Fibroblast of lung (primary cell): ENCODE data around the gene ENC1. TPM values are rescaled to one million over a fixed set of nuclear protein-coding genes. Genes with fewer than 3 reads are reported as not detected.

ENCODE experiments used
- DNase-seq, 2 donors: peaks; one replicate each; pipeline versions ENCODE4 v3.0.0 to v3.0.0-alpha.2; 2010; ENCODE audit warnings: low read depth in 2 of 2
- H2AFZ ChIP-seq: 2 replicates; pipeline ENCODE4 v1.5.1; 2012; ENCODE audit warnings: low read length, control low read depth, inconsistent platforms
- H3K27ac ChIP-seq: 2 replicates; pipeline ENCODE4 v1.5.1; 2011; ENCODE audit warnings: low read length, control low read depth; ENCODE audit not compliant: insufficient read depth
- H3K27me3 ChIP-seq: 2 replicates; pipeline ENCODE4 v1.5.1; 2011; ENCODE audit warnings: mild to moderate bottlenecking, low read length; ENCODE audit not compliant: control insufficient read depth, insufficient read depth
- H3K36me3 ChIP-seq: 2 replicates; pipeline ENCODE4 v1.5.1; 2011; ENCODE audit warnings: low read length; ENCODE audit not compliant: control insufficient read depth, insufficient read depth
- H3K4me1 ChIP-seq: 2 replicates; pipeline ENCODE4 v1.5.1; 2011; ENCODE audit warnings: low read length; ENCODE audit not compliant: control insufficient read depth, insufficient read depth; ENCODE audit errors: extremely low read depth
- H3K4me2 ChIP-seq: 2 replicates; pipeline ENCODE4 v1.5.1; 2011; ENCODE audit warnings: low read length, control low read depth; ENCODE audit not compliant: insufficient read depth; ENCODE audit errors: extremely low read depth
- H3K4me3 ChIP-seq, 4 experiments: fragments of 200-600 bp in 1 of 4; sonication (generic) in 1 of 4; replicated peaks in 1 of 4; 2 replicates each; pipeline ENCODE4 v1.5.1; 2011 to 2016; ENCODE audit warnings: low read length in 4 of 4, low read depth in 3 of 4, mild to moderate bottlenecking in 3 of 4, control low read depth in 2 of 4, inconsistent platforms in 1 of 4, mixed read lengths in 1 of 4; ENCODE audit not compliant: insufficient read depth in 1 of 4; ENCODE audit errors: control extremely low read depth in 1 of 4
- H3K79me2 ChIP-seq: 2 replicates; pipeline ENCODE4 v1.5.1; 2012; ENCODE audit warnings: mild to moderate bottlenecking, low read length, inconsistent platforms; ENCODE audit not compliant: control insufficient read depth, insufficient read depth
- H3K9ac ChIP-seq: 2 replicates; pipeline ENCODE4 v1.5.1; 2011; ENCODE audit warnings: mild to moderate bottlenecking, low read length, control low read depth; ENCODE audit not compliant: insufficient read depth
- H3K9me3 ChIP-seq: 2 replicates; pipeline ENCODE4 v1.5.1; 2012; ENCODE audit warnings: low read depth, low read length; ENCODE audit not compliant: control insufficient read depth, insufficient read depth
- H4K20me1 ChIP-seq: 2 replicates; pipeline ENCODE4 v1.5.1; 2011; ENCODE audit warnings: low read length; ENCODE audit not compliant: control insufficient read depth, insufficient read depth; ENCODE audit errors: extremely low read depth
- CTCF ChIP-seq, 2 donors: IDR thresholded peaks in 1 of 2; conservative IDR thresholded peaks in 1 of 2; 1 replicate in 1 of 2; 2 replicates in 1 of 2; pipeline ENCODE4 v1.5.1; 2011 to 2012; ENCODE audit warnings: low read length in 2 of 2, control low read depth in 1 of 2, inconsistent platforms in 1 of 2, low read depth in 1 of 2, mild to moderate bottlenecking in 1 of 2
- EZH2 ChIP-seq: IDR thresholded peaks from 2 replicates; pipeline ENCODE4 v1.5.1; 2012; ENCODE audit warnings: low read length, control low read depth, mild to moderate bottlenecking; ENCODE audit errors: missing control alignments
- polyA plus RNA-seq, 2 donors: library from polyadenylated mRNA; depleted of rRNA in 1 of 2; stranded (reverse) in 1 of 2; unstranded in 1 of 2; fragments of >200 nt; gene quantifications; 2 replicates each; pipeline ENCODE4 v1.2.1, GENCODE V29; 2011 to 2012; ENCODE audit warnings: missing spikeins in 1 of 2
- total RNA-seq: library from RNA; depleted of rRNA; stranded (reverse); fragments of >200 nt; gene quantifications from 2 replicates; pipeline ENCODE4 v1.2.1, GENCODE V29; 2014

The ENC1 gene
- total and polyA plus RNA-seq, 2 donors (not counting 1 experiment from before 2014, with no cell fraction given): 3.5 to 15.4 TPM

- Histone ChIP-seq H3K27me3 (no peaks in the 10 kb centered on the region), H3K4me1 (no peaks in the 10 kb centered on the region), H2AFZ (no peak overlapping the region), H3K27ac (no peak overlapping the region), H3K4me2 (no peak overlapping the region), H4K20me1 (no peaks in the 10 kb centered on the region), H3K79me2 (no peaks in the 10 kb centered on the region), H3K9ac (no peak overlapping the region), H3K4me3 (no peak overlapping the region), H3K36me3 (no peaks in the 10 kb centered on the region), H3K9me3 (no peaks in the 10 kb centered on the region)
- no peak for DNase-seq
- TF ChIP-seq EZH2 (no peak), CTCF (conservative IDR thresholded peaks at IDR 0.05 in 1 of 2, IDR thresholded peaks at IDR 0.05 in 1 of 2; ENCODE audit: low read depth in 1 of 2, low read length in 2 of 2) (no peak)
Observed at GRCh38 chr5:74655716-74656115, 15.2 kb upstream of the ENC1 start.

- H3K27ac ChIP-seq: no peak overlapping the region
- H3K9ac ChIP-seq: no peak overlapping the region
- TF ChIP-seq CTCF (conservative IDR thresholded peaks at IDR 0.05 in 1 of 2, IDR thresholded peaks at IDR 0.05 in 1 of 2; ENCODE audit: low read depth in 1 of 2, low read length in 2 of 2): no peak
- H3K4me1 ChIP-seq: no peaks in the 10 kb centered on the region
- no peak overlapping the region for H3K4me3 ChIP-seq
- H4K20me1 ChIP-seq: no peaks in the 10 kb centered on the region
- no peaks in the 10 kb centered on the region for H3K27me3 ChIP-seq
- H3K9me3 ChIP-seq: no peaks in the 10 kb centered on the region
- no peaks in the 10 kb centered on the region for H3K79me2 ChIP-seq
- H2AFZ ChIP-seq: no peak overlapping the region
- DNase-seq: no peak
- H3K36me3 ChIP-seq: no peaks in the 10 kb centered on the region
- H3K4me2 ChIP-seq: no peak overlapping the region
Observed at GRCh38 chr5:74655206-74655605, 14.7 kb upstream of the ENC1 start.

GRCh38 chr5:74653991-74654390 is 13.5 kb upstream of the ENC1 start:
- Histone ChIP-seq H3K9me3 (no peaks in the 10 kb centered on the region), H4K20me1 (no peaks in the 10 kb centered on the region), H3K27ac (no peak overlapping the region), H3K4me3 (no peak overlapping the region), H3K4me1 (no peaks in the 10 kb centered on the region), H3K36me3 (no peaks in the 10 kb centered on the region), H3K79me2 (no peaks in the 10 kb centered on the region), H3K4me2 (no peak overlapping the region), H3K27me3 (no peaks in the 10 kb centered on the region), H2AFZ (no peak overlapping the region), H3K9ac (no peak overlapping the region)
- DNase-seq: no peak
- TF ChIP-seq EZH2 (no peak), CTCF (conservative IDR thresholded peaks at IDR 0.05 in 1 of 2, IDR thresholded peaks at IDR 0.05 in 1 of 2; ENCODE audit: low read depth in 1 of 2, low read length in 2 of 2) (no peak)
